ENCODE results near the gene MEIOSIN.
A peak's percentile ranks its signal among the peaks of the same experiment; 100 is the strongest.
"Not testable (repeated sequence)": the region's sequence is repeated elsewhere in the genome, so short reads cannot be mapped to it uniquely, and the experiment has no call there.

Gene MEIOSIN

DNA sequence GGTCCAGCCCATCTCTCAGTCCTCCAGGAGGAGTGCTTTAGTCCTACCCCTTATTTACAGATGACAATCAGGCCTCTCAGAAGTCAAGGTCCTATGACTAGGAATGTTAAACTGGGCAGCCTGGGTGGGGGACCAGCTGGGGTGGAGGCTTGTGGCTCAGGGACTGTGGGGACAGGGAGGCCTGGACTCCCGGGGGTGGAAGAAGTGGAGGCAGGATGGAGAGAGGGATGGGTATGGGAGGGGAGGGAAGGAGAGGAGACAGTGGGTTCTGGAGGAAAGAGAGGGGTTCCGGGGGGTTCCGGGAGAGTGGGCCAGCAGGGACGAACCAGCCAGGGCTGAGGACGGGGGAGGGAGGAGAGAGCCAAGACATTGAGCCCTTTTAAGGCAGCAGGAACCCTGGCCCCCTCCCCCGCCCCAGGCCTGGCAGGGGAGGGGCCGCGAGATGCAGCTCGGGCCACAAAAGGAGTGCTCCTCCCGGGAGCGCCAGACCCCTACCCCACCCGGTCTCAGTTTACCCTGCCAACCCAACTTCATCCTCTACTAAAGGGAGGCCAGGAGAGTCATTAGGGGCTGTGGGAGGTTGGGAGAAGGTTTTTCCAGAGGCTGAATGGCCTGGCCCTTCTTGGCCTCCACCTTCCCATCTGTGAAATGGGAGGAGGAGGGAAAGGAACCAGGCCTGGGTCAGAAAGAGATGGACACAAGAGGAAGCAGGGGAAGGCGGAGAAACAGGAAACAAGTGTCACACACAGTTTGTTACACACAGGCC, 47.4 kb downstream of the MEIOSIN start:
- no peak for DNase-seq

DNA sequence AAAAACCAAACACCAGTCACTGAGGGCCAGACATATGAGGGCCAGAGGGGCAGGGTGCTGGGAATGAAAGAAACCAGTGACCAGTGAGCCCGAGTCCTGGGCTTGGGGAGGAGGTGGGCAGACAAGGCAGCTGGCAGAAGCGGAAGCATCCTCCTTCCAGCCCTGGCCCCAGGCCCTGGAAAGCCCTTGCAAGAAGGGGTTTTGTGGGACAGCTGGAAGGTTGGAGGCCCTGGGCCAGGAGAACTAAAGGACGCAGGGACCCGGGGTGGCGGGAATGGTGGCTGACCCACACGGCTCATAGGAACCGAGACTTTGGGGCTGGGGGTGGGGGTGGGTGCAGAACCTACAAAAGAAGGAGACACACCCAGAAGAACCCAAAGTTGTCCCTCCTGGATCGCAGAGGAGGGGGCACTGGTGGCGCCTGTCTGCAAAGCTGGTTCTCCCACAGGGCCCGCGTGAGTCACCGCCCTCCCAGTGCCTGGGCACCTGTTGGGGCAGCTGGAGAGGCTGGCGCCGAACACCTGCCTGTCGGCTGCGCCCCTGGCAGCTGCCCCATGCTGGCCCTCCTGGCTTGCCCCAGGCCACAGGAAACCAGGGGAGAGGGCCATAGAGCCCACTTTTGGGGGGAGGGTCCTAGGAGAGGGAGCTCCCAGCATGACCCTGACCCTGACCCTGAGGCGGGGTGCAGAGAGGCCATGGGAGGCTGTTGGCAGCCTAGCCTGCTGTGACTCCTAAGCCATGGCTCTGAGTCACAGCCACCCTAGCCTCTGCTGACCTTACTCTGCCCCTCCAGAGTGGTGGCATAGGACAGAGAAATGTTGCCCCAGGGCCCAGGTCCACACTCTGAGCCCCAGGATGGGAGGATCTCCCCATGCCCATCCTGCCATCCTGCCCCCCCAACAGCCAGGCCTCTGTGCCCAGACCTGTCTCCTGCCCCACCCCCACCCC, 48.2 kb downstream of the MEIOSIN start:
- DNase-seq: no peak

DNA sequence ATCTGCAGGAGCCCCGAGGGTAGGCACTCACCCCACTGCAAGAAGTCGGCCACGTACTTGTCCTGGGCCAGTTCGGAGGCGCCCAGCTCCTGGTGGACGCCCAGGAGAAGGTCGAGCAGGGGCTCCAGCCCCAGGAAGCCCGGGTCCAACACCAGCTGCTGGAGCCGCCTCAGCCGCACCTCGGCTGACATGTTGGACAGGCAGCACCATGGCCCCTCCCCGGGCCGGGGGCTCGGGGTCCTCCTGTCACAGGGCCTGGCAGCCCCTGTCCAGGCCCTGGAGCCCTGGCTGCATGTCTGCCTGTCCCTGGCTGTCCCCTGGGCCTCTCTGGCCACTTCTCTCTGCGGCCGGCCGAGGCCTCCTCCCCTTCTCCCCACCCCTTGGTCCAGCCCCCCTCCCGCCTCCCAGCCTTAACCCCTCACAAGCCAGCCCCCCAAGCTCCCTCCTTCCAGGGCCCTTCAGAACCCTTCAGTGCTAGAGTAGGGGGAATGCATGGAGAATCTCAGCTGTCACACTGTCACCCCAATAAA, 49.0 kb downstream of the MEIOSIN start, which contains the start of gene DMPK:
TSS of gene DMPK (minus strand) at position 329 of the 530 bp plus-strand sequence. CDS start at position 191, 138 bp downstream.
- DNase-seq: no peak

DNA sequence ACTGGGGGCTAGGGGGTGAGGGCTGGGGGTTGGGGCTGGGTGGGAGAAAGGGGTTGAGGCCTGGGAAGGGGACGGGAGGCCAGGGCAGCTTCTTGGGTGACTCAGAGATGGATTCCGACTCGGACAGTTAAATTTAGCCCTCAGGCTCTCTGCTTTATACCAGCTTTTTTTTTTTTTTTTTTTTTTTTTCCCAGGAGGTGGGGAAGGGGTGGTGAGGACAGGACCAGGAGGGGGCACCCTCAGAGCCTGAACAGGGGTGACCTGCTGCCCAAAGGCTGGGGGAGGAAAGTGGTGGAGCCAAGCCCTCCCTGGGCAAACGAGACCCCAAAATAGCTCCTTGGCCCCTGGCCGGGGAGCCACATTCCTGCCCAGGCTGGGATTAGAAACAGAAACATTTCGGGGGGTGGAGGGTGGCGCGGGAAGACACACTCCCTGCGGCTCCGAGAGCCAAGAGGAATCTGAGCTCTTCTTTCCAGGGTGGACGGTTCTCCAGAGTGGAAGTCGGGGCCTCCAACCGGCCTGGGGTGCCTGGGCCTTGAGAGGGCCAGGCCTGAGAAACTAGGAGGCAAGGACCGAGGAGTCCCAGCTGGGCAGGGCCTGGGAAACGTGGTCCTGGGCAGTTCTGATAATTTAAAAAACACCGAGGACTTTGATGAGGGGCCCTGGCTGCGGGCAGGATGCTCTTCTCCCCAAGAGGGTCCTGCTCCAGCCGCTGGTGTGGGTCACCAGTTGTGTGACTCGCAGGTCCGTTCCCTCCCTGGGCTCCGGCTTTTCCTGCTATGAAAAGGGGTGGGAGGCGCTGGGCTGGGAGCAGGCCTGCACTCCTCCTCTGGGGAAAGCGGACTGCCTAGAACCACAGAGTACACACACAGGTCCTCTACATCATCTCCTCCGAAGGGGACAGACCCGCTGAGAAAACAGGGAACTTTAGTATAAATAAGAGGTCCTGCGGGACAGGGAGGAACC, 49.9 kb downstream of the MEIOSIN start:
- no peak for DNase-seq

DNA sequence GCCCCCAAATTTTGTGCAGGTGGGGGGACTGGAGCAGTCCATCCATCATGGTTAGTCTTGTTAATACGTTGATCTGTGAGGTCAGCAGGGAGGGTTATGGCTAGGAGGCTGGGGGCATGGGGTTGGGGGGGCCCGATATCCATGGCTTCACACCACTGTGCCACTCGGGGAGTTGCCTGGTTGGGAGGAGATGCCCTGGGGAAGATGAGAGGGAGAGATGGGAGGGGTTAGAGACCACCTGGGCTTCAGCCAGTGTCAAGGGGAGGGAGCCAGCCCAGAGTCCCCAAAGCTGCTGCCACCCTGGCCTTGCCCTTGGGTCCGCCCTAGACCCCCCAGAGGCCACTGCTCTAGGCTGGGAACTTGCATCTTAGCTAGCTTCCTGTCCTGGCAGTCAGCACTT, 50.9 kb downstream of the MEIOSIN start:
- DNase-seq: no peak

DNA sequence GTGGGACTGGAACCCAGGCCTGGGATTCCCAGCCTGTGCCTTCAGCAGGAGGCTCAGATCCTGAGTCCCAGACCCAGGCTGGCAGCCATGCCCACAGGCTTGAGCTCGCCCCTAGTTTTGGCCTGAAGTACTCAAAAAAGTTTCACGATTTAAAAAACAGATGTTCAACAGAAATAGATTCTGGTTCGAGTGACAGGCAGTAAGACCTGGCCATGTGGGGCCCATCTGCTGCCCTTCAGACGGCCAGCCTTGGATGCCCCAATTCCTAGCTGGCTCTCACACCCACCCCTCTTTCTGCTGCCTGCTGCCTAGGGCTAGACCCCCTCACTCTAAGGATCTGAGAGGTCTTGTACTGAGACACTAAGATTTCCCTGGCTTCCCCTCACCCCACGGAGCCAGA, 51.9 kb downstream of the MEIOSIN start:
- DNase-seq: no peak

DNA sequence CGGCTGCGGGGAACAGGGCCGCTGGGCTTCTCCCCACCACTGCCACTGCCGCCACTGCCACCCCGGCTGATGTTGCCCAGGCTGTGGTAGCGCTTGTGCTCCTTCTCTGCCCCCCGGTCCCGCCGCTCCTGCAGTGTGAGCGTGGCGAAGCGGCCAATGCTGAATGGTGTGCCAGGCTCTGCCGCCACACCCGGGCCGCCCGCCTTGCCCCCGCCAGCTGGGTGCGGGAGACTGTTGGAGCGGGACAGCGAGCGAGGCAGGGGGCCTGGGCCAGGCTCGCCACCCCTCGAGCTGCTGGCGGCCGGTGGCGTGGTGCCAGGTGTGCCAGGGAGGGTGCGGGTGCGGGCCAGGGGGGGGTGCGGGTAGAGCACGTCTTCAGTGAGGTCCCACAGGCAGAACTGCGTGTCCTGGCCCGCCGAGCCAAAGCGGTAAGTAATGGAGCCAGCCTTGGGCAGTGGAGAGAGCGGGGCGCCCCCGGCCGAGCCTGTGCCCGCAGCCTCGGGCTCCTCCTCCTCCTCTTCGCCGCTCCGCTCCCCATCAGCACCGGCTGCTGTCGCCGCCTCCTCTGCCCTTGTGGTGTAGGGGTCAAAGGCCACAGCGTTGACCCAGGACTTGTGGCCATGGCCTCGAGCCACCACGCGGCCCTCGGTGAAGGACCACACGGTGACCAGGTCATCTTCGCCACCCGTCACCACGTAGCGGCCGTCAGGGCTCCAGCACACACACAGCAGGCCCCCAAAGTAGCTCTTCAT, 52.7 kb downstream of the MEIOSIN start:
- no peak for DNase-seq

DNA sequence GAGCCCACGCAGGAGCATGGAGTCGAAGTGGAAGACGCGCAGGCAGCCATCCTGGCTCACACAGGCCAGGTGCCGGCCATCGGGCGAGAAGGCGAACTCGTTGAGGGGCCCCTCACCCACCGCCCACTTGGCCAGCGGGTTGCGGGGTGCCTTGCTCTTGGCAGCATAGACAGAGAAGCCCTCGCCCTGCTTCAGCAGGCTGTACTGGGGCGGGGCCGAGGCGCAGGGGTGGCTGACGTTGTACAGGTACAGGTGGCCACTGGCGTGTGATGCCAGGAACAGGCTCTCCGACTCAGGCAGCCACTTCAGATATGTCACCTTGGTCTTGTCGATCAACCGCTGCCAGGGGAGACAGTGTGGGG, 53.3 kb downstream of the MEIOSIN start:
- DNase-seq: no peak

DNA sequence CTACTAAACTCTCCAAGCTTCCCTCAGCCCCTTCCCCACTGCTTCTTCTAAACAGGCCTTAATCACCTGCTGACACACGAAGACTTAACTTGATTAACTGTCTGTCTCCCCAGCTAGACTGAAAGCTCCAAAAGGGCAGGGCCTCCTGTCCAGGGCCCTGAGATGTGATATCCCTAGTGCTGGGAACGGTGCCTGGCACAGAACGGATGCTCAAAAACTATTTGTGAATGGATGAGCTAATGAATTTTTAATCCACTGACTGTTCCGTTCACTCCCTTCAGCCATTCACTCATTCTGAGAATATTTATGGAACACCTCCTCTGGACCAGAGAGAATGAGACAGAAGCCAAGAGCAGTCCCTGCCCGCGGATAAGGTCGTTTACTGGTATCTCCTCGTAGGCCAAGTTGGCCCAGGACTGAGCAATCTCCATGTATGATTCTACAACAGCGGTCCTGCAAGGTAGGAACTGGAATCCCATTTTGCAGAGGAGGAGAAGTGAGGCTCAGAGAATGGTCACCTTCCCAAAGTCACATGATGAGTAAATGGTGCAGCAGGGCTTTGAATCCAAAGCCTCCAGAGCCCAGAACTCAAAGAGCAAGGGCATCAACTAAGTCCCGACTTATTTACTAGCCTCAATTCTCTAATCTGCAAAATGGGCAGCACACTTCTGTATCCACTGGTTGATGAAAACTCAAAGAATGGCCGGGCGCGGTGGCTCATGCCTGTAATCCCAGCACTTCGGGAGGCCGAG, 56.0 kb downstream of the MEIOSIN start:
- no peak for DNase-seq

DNA sequence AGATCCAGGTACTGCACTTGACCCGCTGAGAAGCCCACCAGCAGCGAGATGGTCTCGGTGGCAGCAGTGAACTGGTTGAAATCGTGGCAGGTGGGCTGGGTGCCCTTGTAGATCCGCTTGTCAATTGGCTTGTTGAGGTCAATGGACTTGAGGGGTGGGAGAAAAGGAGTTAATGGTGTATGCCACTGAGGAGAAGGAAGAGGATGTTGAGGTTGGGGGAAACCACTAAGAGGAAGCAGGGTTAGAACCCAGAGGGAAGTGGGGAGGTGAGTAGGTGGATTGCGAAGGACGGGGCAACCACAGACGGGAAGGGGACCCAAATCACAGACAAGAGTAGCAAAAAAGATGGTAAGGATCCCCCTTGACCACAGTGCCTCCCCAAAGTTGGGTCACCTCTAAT, 57.7 kb downstream of the MEIOSIN start:
- DNase-seq: peak; percentile 27

DNA sequence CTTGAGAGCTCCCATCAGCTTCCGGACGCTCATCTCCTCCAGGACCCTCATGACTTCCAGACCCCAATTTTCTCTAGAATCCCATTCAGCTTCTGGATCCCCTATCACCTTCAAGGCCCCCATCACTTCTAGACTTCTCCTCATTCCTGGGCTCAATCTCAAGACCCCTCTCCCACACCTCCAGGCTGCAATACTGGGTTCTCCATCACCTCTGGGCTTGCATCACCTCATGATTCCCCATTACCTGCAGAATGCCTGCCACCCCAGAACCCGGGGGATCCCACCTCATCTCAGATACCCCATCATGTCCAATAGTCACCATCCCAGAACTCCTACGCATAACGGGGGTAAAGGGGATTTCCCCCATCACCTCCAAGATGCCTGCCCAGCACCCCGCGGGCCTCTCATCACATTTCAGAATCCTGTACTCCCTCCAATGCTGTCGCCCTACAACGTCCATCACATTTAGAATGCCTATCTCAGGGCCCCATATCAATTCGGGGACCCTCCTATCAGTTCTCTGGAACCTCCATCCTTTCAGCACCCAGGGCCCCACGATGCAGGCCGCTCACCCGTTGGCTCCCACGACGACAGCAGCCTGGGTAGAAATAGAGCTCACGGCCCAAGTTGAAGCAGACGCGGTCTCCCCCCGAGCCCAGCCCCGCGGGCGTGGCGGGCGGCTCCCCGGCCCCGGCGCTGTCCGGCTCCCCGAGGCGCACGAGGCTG, 58.7 kb downstream of the MEIOSIN start:
- DNase-seq: no peak

DNA sequence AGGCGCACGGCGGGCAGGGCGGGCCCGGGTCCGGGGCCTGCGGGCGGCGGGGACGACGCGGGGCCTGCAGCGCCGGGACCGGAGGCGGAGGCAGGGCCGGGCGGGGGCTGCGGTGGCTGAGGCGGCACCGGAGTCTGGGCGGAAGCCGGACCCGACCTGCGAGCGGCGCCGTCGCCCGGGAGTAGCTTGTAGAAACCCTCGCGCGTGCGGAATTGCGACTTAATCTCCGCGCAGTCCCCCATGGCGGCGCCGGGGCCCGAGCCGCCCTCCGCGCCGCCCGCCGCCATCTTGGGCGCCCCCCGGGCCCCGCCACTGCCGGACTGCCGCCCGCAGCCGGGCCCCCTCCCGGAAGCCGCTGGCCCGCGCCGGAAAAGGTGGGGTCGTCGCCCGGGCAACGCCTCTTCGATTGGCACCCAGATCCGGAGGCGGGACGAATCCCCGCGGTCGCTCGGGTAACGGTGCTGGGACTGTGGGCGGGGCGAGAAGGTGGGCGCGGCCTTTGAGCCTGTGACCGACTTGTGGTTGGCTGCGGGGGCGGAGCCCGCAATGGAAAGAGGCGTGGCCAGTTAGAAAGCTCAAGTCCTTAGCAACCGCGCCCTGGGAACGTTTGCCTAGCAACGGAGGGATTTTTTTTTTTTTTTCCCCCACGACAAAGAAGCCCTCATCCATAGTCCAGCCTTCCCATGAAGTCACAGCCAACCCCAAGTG, 59.4 kb downstream of the MEIOSIN start, which contains the start of gene DMWD:
TSS of gene DMWD (minus strand) at position 376 of the 708 bp plus-strand sequence. CDS start at position 287, 89 bp downstream.
- DNase-seq: peak; percentile 98

DNA sequence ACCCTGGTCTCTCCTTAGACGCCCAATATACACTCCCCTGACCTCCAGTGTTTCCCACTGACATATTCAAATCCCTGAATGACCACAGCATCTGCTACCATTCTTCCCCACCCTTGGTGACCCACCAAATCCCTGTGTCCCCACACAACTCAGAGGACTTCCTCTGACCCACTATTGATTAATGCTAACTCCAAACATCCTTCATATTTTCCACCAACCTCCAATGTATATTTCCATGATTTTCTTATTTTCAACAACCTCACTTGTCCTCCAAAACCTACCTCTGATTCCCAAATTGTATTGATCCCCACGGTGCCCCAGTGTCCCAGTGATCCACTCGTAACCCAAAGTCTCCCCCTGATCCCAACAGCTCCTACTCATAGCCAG, 59.9 kb downstream of the MEIOSIN start:
- DNase-seq: no peak

DNA sequence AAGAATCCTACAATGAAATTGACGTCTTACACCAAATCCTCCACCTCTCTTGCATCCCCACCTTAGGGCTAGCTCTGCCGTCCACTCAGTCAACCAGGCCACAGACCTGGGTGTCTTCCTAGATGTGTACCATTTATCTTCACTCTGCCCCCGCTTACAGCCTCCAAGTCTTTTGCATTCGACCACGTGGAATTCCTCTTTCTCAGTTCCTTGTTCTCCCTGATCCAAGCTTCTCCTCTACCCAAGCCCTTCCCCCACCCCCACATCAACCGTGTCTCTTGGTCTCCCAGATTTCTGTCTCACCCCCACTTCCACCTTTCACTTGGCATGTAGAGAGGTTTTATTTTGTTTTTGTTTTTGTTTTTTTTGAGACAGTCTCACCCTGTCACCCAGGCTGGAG, 60.6 kb downstream of the MEIOSIN start:
- no peak for DNase-seq

DNA sequence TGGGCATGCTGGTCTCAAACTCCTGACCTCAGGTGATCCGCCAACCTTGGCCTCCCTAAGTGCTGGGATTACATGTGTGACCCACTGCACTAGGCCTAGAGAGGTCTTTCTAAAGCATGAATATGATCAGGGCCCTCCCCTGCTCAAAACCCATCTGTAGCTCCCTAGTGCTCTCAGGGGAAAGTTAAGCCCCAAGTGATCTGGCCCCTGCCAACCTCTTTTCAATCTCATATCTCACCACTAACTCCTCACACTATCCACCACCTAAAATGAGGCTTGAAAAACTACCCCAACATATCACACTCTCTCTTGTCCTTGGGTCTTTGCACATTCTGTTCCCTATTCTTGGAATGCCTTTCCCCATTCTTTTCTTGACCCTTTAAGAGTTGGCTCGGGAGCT, 61.4 kb downstream of the MEIOSIN start:
- DNase-seq: no peak

DNA sequence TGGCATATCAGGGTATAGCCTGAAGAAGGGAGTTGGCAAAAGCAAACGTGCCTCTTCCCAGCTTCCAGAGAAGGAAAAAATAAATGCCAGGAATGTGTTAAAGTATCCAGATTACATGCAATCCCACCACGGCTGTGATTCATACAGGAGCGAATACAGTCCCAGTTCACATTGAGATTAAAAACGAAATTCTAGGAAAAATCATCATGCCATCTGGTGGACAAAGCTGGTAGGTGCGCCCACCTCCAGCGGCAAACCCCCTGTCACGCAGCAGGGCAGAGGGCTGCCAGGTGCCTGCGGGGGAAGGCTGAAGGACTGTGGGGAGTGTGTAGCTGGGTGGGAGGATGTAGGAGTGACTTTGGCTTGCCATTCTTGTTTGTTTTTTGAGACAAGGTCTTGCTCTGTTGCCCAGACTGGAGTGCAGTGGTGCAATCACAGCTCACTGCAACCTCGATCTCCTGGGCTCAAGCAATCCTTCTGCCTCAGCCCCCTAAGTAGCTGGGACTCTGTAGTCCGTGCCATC, 65.8 kb downstream of the MEIOSIN start:
- DNase-seq: peak; percentile 40

DNA sequence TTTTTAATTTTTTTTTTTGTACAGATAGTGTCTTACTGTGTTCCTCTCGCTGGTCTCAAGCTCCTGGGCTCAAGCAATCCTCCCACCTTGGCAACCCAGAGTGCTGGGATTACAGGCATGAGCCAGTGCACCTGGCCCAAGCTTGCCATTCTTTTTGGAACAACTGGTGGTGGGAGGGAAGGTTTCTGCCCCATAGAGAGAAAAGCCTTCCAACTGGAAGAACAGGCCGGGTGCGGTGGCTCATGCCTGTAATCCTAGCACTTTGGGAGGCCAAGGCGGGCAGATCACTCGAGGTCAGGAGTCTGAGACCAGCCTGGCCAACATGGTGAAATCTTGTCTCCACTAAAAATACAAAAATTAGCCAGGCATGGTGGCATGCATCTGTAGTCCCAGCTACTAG, 66.3 kb downstream of the MEIOSIN start:
- not testable (repeated sequence) for DNase-seq

DNA sequence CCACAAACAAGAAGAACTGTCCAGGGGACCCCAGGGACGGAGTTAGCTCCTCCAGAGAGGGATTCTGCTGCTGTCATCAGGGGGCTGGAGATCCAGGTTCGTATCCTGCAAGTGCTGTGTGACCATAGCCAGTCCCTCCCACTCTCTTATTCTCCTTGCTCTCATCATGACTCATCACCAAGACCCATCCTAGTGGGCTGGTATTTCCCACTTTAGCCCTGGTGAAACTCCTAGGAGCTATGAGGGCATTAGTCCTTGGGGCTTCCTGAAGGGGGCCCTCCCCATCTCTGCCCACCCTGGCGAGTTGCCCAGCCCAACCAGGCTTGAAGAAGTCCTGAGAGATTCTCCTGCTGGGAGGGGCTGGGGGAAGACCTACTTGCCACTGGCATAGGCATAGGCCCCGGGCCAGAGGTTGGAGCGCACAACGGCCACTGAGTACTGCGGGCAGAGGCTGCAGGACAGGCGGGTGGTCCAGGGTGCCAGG, 66.9 kb downstream of the MEIOSIN start:
- no peak for DNase-seq

DNA sequence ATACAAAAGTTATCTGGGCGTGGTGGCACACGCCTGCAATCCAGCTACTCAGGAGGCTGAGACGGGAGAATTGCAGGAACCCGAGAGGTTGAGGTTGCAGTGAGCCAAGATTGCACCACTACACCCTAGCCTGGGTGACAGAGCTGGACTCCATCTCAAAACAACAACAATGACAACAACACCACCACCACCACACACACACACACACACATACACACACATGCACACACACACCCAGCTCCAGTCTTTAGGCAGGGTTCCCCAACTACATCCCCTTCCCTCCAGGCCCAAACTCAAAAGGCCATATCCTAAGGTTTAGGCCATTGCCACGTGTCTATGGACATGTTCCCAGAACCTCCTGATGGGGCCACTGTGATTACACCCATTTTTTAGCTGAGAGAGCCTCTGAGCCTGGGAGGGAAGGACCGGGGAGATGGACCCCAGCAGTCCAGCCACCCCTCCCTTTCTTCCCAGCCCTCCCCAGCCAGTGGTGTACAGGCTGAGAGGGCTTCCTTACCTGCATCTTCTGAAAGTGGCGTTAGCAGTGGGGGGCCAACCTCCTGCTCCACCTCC, 68.5 kb downstream of the MEIOSIN start:
- DNase-seq: no peak

Measured in activated effector memory CD4-positive, alpha-beta T cell treated with Interleukin-2 at 50 U/mL for 16 hours (primary cell).